HepG2 (cell line): ENCODE measurements around the gene COX4I2. TPM values are rescaled to one million over a fixed set of nuclear protein-coding genes. Genes with fewer than 3 reads are reported as not detected.

ENCODE experiments used
- ADNP ChIP-seq: sonication (generic); formaldehyde crosslinking; IDR thresholded peaks from 2 replicates; pipeline ENCODE4 v1.4.0; 2020; ENCODE audit warnings: missing genetic modification reagents
- CREB1 ChIP-seq, 2 experiments: fragments of 450-650 bp in 1 of 2; IDR thresholded peaks; 2 replicates each; pipeline ENCODE4 v1.6.1; 2016 to 2017; ENCODE audit warnings: control low read depth in 1 of 2, mild to moderate bottlenecking in 1 of 2, missing compliant biosample characterization in 1 of 2, missing genetic modification characterization in 1 of 2
- DNMT1 ChIP-seq: sonication (generic); formaldehyde crosslinking; IDR thresholded peaks from 2 replicates; pipeline ENCODE4 v1.5.1; 2020; ENCODE audit warnings: mild to moderate bottlenecking, missing genetic modification reagents
- HIVEP1 ChIP-seq: sonication (generic); formaldehyde crosslinking; IDR thresholded peaks from 2 replicates; pipeline ENCODE4 v1.4.0; 2020; ENCODE audit warnings: mild to moderate bottlenecking, missing genetic modification reagents
- HNRNPLL ChIP-seq: fragments of 200-400 bp; formaldehyde crosslinking; IDR thresholded peaks from 2 replicates; pipeline ENCODE4 v1.6.1; 2017; ENCODE audit warnings: mild to moderate bottlenecking, low read depth, low read length; ENCODE audit not compliant: poor library complexity, severe bottlenecking
- KAT8 ChIP-seq: IDR thresholded peaks from 2 replicates; pipeline ENCODE4 v1.6.1; 2016; ENCODE audit warnings: missing genetic modification reagents, missing compliant biosample characterization
- KDM5B ChIP-seq: sonication (generic); formaldehyde crosslinking; IDR thresholded peaks from 2 replicates; pipeline ENCODE4 v1.4.0; 2020; ENCODE audit warnings: missing genetic modification reagents, mild to moderate bottlenecking, borderline replicate concordance
- KMT2B ChIP-seq: IDR thresholded peaks from 2 replicates; pipeline ENCODE4 v1.6.1; 2016; ENCODE audit warnings: missing genetic modification reagents, missing compliant biosample characterization
- POGZ ChIP-seq: sonication (generic); formaldehyde crosslinking; IDR thresholded peaks from 2 replicates; pipeline ENCODE4 v1.4.0; 2020; ENCODE audit warnings: mild to moderate bottlenecking, missing genetic modification reagents
- POLR2AphosphoS2 ChIP-seq: IDR thresholded peaks from 2 replicates; pipeline ENCODE4 v1.6.1; 2011; ENCODE audit warnings: low read depth, low read length, improper control_type of control experiment
- SAP130 ChIP-seq: IDR thresholded peaks from 2 replicates; pipeline ENCODE4 v1.6.1; 2016; ENCODE audit warnings: low read depth
- SKI ChIP-seq: fragments of 450-650 bp; IDR thresholded peaks from one replicate; pipeline ENCODE4 v1.6.1; 2018; ENCODE audit warnings: mild to moderate bottlenecking; ENCODE audit not compliant: partially characterized antibody
- SRY ChIP-seq: sonication (generic); formaldehyde crosslinking; IDR thresholded peaks from 2 replicates; pipeline ENCODE4 v1.8.0; 2022; ENCODE audit warnings: mild to moderate bottlenecking, missing genetic modification reagents
- XRCC5 ChIP-seq: fragments of 200-400 bp; formaldehyde crosslinking; optimal IDR thresholded peaks from 2 replicates; pipeline ENCODE3; 2017; ENCODE audit warnings: mild to moderate bottlenecking, low read length
- YY1 ChIP-seq: IDR thresholded peaks from 2 replicates; pipeline ENCODE4 v1.6.1; 2011; ENCODE audit warnings: low read length, low read depth, moderate library complexity, mild to moderate bottlenecking; ENCODE audit not compliant: insufficient read depth, insufficient replicate concordance
- ZC3H4 ChIP-seq: sonication (generic); formaldehyde crosslinking; IDR thresholded peaks from 2 replicates; pipeline ENCODE4 v1.4.0; 2020; ENCODE audit warnings: missing genetic modification reagents, borderline replicate concordance
- ZMYM2 ChIP-seq: sonication (generic); formaldehyde crosslinking; IDR thresholded peaks from 2 replicates; pipeline ENCODE4 v1.8.0; 2022; ENCODE audit warnings: mild to moderate bottlenecking, missing genetic modification reagents
- ZNF350 ChIP-seq: sonication (generic); formaldehyde crosslinking; IDR thresholded peaks from 2 replicates; pipeline ENCODE4 v1.4.0; 2020; ENCODE audit warnings: mild to moderate bottlenecking, low read depth, missing genetic modification reagents, borderline replicate concordance
- ZNF552 ChIP-seq: sonication (generic); formaldehyde crosslinking; IDR thresholded peaks from 2 replicates; pipeline ENCODE4 v1.9.0; 2022; ENCODE audit warnings: missing genetic modification reagents, mild to moderate bottlenecking, borderline replicate concordance
- polyA plus RNA-seq, 8 experiments: library from polyadenylated mRNA; depleted of rRNA in 3 of 8; stranded (reverse) in 7 of 8; unstranded in 1 of 8; fragments of >200 nt; fragmentation: Illumina TruSeq in 4 of 8; extraction: Trizol in 4 of 8; gene quantifications; 2 replicates each; pipeline versions ENCODE4 v1.2.1 to v1.2.3, GENCODE V29; 2011 to 2016; ENCODE audit warnings: low read depth in 4 of 8, missing spikeins in 1 of 8, mixed read lengths in 1 of 8; ENCODE audit not compliant: insufficient read depth in 1 of 8
- total RNA-seq, 5 experiments: library from RNA; depleted of rRNA; stranded (reverse); fragments of >200 nt; fragmentation: Illumina TruSeq; extraction: Trizol; gene quantifications; 2 replicates each; pipeline ENCODE4 v1.2.3, GENCODE V29; 2016; ENCODE audit warnings: low read depth in 1 of 5
- TF ChIP-seq, protein P1 (sequence below), 2 experiments: sonication (generic) in 1 of 2; formaldehyde crosslinking in 1 of 2; IDR thresholded peaks; 2 replicates each; pipeline versions ENCODE4 v1.4.0 to v1.6.1; 2016 to 2020; ENCODE audit warnings: borderline replicate concordance in 1 of 2, low read depth in 1 of 2, mild to moderate bottlenecking in 1 of 2, missing genetic modification reagents in 1 of 2
- TF ChIP-seq, protein P2 (sequence below): conservative IDR thresholded peaks from 2 replicates; pipeline ENCODE4 v1.6.1; 2018; ENCODE audit warnings: missing genetic modification reagents
- TF ChIP-seq, protein P3 (sequence below): IDR thresholded peaks from 2 replicates; pipeline ENCODE4 v1.6.1; 2016; ENCODE audit warnings: low read depth, control low read depth

The COX4I2 gene
- total and polyA plus RNA-seq, 2 of the 13 experiments (the other 11 are each of a cell fraction or from before 2014, with no cell fraction given) = 1.1 TPM; not detected in 1

DNA sequence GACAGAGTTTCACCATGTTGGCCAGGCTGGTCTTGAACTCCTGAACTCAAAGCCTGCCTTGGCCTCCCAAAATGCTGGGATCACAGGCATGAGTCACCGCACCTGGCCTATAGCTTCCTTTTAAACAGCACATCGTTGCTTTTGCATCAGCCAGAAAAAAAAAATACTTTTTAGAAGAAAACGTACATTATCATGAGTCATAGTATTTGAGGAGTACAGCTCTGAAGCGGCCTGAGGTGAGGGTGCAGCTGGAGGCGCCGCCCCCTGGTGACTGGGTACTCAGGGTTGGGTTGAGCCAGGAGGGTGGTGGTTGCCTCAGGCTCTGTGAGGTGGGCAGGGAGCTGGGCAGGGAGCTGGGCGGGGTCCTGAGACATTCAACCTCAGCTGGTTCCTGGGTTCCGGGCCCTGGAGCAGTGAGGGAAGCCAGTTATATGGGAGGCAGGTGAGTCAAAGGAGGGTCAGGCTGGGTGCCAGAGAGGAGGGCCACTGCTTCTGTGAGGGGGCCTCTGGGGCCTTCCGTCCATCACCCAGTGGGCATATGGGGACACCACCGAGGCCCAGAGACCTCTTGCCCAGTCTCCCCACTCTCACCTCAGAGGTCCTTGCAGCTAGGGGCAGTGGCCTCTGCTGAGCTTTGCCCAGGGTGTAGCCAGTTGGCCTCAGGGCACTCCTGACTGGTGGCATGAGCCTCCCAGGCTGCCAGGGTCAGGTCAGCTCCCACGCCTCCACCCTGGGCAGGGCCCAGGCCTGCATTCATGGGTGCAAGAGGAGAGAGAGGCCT is 44.3 kb upstream of the COX4I2 start (continued):
- TF ChIP-seq, protein P1, sequence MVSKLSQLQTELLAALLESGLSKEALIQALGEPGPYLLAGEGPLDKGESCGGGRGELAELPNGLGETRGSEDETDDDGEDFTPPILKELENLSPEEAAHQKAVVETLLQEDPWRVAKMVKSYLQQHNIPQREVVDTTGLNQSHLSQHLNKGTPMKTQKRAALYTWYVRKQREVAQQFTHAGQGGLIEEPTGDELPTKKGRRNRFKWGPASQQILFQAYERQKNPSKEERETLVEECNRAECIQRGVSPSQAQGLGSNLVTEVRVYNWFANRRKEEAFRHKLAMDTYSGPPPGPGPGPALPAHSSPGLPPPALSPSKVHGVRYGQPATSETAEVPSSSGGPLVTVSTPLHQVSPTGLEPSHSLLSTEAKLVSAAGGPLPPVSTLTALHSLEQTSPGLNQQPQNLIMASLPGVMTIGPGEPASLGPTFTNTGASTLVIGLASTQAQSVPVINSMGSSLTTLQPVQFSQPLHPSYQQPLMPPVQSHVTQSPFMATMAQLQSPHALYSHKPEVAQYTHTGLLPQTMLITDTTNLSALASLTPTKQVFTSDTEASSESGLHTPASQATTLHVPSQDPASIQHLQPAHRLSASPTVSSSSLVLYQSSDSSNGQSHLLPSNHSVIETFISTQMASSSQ (IDR thresholded peaks at IDR 0.05; ENCODE audit: low read depth) = no peak; the same call in 1 of the 2 replicates
- TF ChIP-seq, protein P1 (CRISPR knock-in tag; IDR thresholded peaks at IDR 0.05; ENCODE audit: borderline replicate concordance) = peak; percentile 18; the same call in 1 of the 2 replicates
- peak; percentile 69; the same call in 1 of the 2 replicates for TF ChIP-seq ZMYM2
- TF ChIP-seq, protein P2, sequence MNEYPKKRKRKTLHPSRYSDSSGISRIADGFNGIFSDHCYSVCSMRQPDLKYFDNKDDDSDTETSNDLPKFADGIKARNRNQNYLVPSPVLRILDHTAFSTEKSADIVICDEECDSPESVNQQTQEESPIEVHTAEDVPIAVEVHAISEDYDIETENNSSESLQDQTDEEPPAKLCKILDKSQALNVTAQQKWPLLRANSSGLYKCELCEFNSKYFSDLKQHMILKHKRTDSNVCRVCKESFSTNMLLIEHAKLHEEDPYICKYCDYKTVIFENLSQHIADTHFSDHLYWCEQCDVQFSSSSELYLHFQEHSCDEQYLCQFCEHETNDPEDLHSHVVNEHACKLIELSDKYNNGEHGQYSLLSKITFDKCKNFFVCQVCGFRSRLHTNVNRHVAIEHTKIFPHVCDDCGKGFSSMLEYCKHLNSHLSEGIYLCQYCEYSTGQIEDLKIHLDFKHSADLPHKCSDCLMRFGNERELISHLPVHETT (CRISPR knock-in tag) = 0 out of 2 replicates have a peak, but pooled peaks have one; percentile 26
- TF ChIP-seq XRCC5 = peak; percentile 87
- TF ChIP-seq HNRNPLL = peak; percentile 12
- no peak for TF ChIP-seq KDM5B
- peak; percentile 81 for TF ChIP-seq CREB1 (IDR thresholded peaks at IDR 0.05)
- no peak for TF ChIP-seq CREB1 (CRISPR knock-in tag; IDR thresholded peaks at IDR 0.05)
- 0 out of 2 replicates have a peak, but pooled peaks have one; percentile 59 for TF ChIP-seq ZNF552 (CRISPR knock-in tag)
- TF ChIP-seq ZC3H4 (CRISPR knock-in tag) = peak; percentile 79
- 0 out of 2 replicates have a peak, but pooled peaks have one; percentile 24 for TF ChIP-seq DNMT1
- peak; percentile 56; the same call in 1 of the 2 replicates for TF ChIP-seq ZNF350 (CRISPR knock-in tag)
- TF ChIP-seq POGZ (CRISPR knock-in tag) = peak; percentile 27; the same call in 1 of the 2 replicates
- peak; percentile 28; the same call in 1 of the 2 replicates for TF ChIP-seq SRY (CRISPR knock-in tag)
- TF ChIP-seq KAT8 (CRISPR knock-in tag) = 0 out of 2 replicates have a peak, but pooled peaks have one; percentile 37
- TF ChIP-seq, protein P3, sequence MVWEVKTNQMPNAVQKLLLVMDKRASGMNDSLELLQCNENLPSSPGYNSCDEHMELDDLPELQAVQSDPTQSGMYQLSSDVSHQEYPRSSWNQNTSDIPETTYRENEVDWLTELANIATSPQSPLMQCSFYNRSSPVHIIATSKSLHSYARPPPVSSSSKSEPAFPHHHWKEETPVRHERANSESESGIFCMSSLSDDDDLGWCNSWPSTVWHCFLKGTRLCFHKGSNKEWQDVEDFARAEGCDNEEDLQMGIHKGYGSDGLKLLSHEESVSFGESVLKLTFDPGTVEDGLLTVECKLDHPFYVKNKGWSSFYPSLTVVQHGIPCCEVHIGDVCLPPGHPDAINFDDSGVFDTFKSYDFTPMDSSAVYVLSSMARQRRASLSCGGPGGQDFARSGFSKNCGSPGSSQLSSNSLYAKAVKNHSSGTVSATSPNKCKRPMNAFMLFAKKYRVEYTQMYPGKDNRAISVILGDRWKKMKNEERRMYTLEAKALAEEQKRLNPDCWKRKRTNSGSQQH (CRISPR knock-in tag) = no peak
- TF ChIP-seq YY1 = peak; percentile 40
- no peak for TF ChIP-seq POLR2AphosphoS2
- TF ChIP-seq SAP130 = peak; percentile 76
- no peak; the same call in 1 of the 2 replicates for TF ChIP-seq KMT2B (CRISPR knock-in tag)
- peak; percentile 81 for TF ChIP-seq HIVEP1 (CRISPR knock-in tag)
- TF ChIP-seq SKI = peak; percentile 11
- TF ChIP-seq ADNP = peak; percentile 54
